ENCODE data around the gene CNIH3. TPM values are rescaled to one million over a fixed set of nuclear protein-coding genes. Genes with fewer than 3 reads are reported as not detected.

Gene CNIH3
- total and polyA plus RNA-seq, 10 of the 15 experiments (the other 5 are each of a cell fraction or from before 2014, with no cell fraction given), result 0.77 to 5.8 (median 1.8) TPM

DNA sequence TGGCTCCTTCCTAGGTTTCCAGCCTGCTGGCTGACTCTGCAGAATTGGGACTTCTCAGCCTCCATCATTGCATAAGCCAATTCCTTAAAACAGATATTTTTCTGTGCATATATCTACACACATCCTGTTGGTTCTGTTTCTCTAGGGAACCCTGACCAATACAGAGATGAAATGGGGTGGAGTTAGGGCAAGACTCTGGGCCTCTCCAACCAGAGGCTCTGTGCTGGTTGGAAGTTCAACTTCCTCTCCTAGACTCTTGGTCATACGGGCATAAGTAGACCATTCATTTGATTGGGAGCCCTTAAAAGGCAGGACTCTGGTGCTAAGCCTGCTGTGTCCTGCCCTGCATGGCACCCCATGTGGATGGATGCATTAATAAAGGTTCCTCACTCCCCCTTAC lies 55.0 kb downstream of the CNIH3 start:
- H2AFZ ChIP-seq (ENCODE audit: control insufficient read depth, low read depth, low read length), result no peak overlapping the region
- H3K79me2 ChIP-seq (ENCODE audit: control insufficient read depth, insufficient read depth, low read length), result no peaks in the 10 kb centered on the region
- peaks cover 3% of the 10 kb centered on the region; the same call in 1 of the 2 replicates for H3K4me1 ChIP-seq (ENCODE audit: control insufficient read depth, insufficient read depth, low read length)
- no peak for DNase-seq (ENCODE audit: low read depth, low spot score)
- no TSS peak for BruUV-seq (replicated peaks)
- no peaks in the 10 kb centered on the region for H3K36me3 ChIP-seq (ENCODE audit: control insufficient read depth in 2 of 2, insufficient read depth in 2 of 2, low read length in 1 of 2)
- SMC1A ChIA-PET (ENCODE audit: uncharacterized antibody, unreplicated experiment), result interaction anchor here (1.3 kb wide), 1 partner anchor 10 kb away, joined by 3 read pairs; no protein-coding TSS in a partner anchor
- intact Hi-C loops (cut with micrococcal nuclease; ENCODE audit: unreplicated experiment), result no loop called here
- in situ Hi-C loops (cut with MboI), result no loop called here
- no peak overlapping the region for H3K4me3 ChIP-seq
- no peak for FAIRE-seq
- no peaks in the 10 kb centered on the region for H4K20me1 ChIP-seq (ENCODE audit: control insufficient read depth, insufficient read depth)
- no peaks in the 10 kb centered on the region; a peak in 1 of 4 replicates for H3K27me3 ChIP-seq (replicated peaks in 1 of 2; ENCODE audit: control insufficient read depth in 2 of 2, insufficient read depth in 2 of 2, low read length in 1 of 2)
- RAD21 ChIA-PET (ENCODE audit: unreplicated experiment), result no interaction called here
- H3K4me2 ChIP-seq (ENCODE audit: control insufficient read depth, insufficient read depth), result no peak overlapping the region
- H3K27ac ChIP-seq (ENCODE audit: control insufficient read depth, insufficient read depth), result no peak overlapping the region
- ATAC-seq, result no peak
- WGBS (ENCODE audit: insufficient coverage, insufficient replicate concordance, low lambda C conversion rate, missing lambda C conversion rate), result 0% methylated on average over 1 of the region's 1 CpG
- CTCF ChIA-PET, result no interaction called here
- no peaks in the 10 kb centered on the region; the same call in 2 of the 3 replicates for H3K9me3 ChIP-seq (replicated peaks; ENCODE audit: control insufficient read depth, insufficient read depth, low read length)
- POLR2A ChIA-PET, result no interaction called here
- no peak overlapping the region for H3K9ac ChIP-seq (ENCODE audit: control insufficient read depth, insufficient read depth, low read length)
- TF ChIP-seq SMAD1 (IDR thresholded peaks at IDR 0.05; ENCODE audit: low read depth, partially characterized antibody), result no peak
- TF ChIP-seq DPF2 (IDR thresholded peaks at IDR 0.05), result no peak
- TF ChIP-seq ASH2L (IDR thresholded peaks at IDR 0.05; ENCODE audit: borderline replicate concordance, low read depth), result no peak
- TF ChIP-seq TAF1 (IDR thresholded peaks at IDR 0.05; ENCODE audit: borderline replicate concordance, low read depth, low read length), result no peak
- TF ChIP-seq IKZF2 (IDR thresholded peaks at IDR 0.05), result no peak
- no peak for TF ChIP-seq HCFC1 (IDR thresholded peaks at IDR 0.05; ENCODE audit: low read length)
- TF ChIP-seq KAT2A (conservative IDR thresholded peaks at IDR 0.05; ENCODE audit: control insufficient read depth, low read depth, low read length), result no peak
- no peak for TF ChIP-seq POLR2AphosphoS5 (IDR thresholded peaks at IDR 0.05; ENCODE audit: low read length)
- TF ChIP-seq RB1 (IDR thresholded peaks at IDR 0.05; ENCODE audit: borderline replicate concordance), result no peak
- TF ChIP-seq MTA3 (IDR thresholded peaks at IDR 0.05; ENCODE audit: borderline replicate concordance, low read length), result no peak
- no peak for TF ChIP-seq SIN3A (IDR thresholded peaks at IDR 0.05; ENCODE audit: low read depth, low read length)
- no peak for TF ChIP-seq CREM (IDR thresholded peaks at IDR 0.05; ENCODE audit: low read depth)
- TF ChIP-seq, protein P1, sequence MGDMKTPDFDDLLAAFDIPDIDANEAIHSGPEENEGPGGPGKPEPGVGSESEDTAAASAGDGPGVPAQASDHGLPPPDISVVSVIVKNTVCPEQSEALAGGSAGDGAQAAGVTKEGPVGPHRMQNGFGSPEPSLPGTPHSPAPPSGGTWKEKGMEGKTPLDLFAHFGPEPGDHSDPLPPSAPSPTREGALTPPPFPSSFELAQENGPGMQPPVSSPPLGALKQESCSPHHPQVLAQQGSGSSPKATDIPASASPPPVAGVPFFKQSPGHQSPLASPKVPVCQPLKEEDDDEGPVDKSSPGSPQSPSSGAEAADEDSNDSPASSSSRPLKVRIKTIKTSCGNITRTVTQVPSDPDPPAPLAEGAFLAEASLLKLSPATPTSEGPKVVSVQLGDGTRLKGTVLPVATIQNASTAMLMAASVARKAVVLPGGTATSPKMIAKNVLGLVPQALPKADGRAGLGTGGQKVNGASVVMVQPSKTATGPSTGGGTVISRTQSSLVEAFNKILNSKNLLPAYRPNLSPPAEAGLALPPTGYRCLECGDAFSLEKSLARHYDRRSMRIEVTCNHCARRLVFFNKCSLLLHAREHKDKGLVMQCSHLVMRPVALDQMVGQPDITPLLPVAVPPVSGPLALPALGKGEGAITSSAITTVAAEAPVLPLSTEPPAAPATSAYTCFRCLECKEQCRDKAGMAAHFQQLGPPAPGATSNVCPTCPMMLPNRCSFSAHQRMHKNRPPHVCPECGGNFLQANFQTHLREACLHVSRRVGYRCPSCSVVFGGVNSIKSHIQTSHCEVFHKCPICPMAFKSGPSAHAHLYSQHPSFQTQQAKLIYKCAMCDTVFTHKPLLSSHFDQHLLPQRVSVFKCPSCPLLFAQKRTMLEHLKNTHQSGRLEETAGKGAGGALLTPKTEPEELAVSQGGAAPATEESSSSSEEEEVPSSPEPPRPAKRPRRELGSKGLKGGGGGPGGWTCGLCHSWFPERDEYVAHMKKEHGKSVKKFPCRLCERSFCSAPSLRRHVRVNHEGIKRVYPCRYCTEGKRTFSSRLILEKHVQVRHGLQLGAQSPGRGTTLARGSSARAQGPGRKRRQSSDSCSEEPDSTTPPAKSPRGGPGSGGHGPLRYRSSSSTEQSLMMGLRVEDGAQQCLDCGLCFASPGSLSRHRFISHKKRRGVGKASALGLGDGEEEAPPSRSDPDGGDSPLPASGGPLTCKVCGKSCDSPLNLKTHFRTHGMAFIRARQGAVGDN (IDR thresholded peaks at IDR 0.05), result no peak
- TF ChIP-seq, protein P2, sequence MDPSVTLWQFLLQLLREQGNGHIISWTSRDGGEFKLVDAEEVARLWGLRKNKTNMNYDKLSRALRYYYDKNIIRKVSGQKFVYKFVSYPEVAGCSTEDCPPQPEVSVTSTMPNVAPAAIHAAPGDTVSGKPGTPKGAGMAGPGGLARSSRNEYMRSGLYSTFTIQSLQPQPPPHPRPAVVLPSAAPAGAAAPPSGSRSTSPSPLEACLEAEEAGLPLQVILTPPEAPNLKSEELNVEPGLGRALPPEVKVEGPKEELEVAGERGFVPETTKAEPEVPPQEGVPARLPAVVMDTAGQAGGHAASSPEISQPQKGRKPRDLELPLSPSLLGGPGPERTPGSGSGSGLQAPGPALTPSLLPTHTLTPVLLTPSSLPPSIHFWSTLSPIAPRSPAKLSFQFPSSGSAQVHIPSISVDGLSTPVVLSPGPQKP (IDR thresholded peaks at IDR 0.05; ENCODE audit: low read depth, low read length), result no peak
- no peak for TF ChIP-seq SUPT20H (IDR thresholded peaks at IDR 0.05; ENCODE audit: borderline replicate concordance, control insufficient read depth, low read depth, low read length)
- TF ChIP-seq, protein P3, sequence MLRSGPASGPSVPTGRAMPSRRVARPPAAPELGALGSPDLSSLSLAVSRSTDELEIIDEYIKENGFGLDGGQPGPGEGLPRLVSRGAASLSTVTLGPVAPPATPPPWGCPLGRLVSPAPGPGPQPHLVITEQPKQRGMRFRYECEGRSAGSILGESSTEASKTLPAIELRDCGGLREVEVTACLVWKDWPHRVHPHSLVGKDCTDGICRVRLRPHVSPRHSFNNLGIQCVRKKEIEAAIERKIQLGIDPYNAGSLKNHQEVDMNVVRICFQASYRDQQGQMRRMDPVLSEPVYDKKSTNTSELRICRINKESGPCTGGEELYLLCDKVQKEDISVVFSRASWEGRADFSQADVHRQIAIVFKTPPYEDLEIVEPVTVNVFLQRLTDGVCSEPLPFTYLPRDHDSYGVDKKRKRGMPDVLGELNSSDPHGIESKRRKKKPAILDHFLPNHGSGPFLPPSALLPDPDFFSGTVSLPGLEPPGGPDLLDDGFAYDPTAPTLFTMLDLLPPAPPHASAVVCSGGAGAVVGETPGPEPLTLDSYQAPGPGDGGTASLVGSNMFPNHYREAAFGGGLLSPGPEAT (IDR thresholded peaks at IDR 0.05; ENCODE audit: low read depth), result no peak

Data from GM12878 (cell line).